Glutamatergic neuron (in vitro differentiated cells): Measurements from ENCODE around the gene SNX32. TPM values are rescaled to one million over a fixed set of nuclear protein-coding genes. Genes with fewer than 3 reads are reported as not detected.
A peak's percentile ranks its signal among the peaks of the same experiment; 100 is the strongest.

Experiments
- DNase-seq: peaks from one replicate; pipeline ENCODE4 v3.0.0; 2022
- H3K27ac Mint-ChIP-seq: one replicate; pipeline ENCODE4 v1.8.0; 2020; ENCODE audit warnings: mild to moderate bottlenecking, mixed read lengths, inconsistent platforms; ENCODE audit not compliant: unreplicated experiment
- H3K27me3 Mint-ChIP-seq: one replicate; pipeline ENCODE4 v1.8.0; 2020; ENCODE audit warnings: mild to moderate bottlenecking, moderate library complexity, mixed read lengths, inconsistent platforms; ENCODE audit not compliant: unreplicated experiment
- H3K36me3 Mint-ChIP-seq: one replicate; pipeline ENCODE4 v1.8.0; 2020; ENCODE audit warnings: mild to moderate bottlenecking, mixed read lengths, inconsistent platforms; ENCODE audit not compliant: unreplicated experiment
- H3K4me1 Mint-ChIP-seq: one replicate; pipeline ENCODE4 v1.8.0; 2020; ENCODE audit warnings: mild to moderate bottlenecking, low read depth, mixed read lengths, inconsistent platforms; ENCODE audit not compliant: unreplicated experiment
- H3K4me3 Mint-ChIP-seq: one replicate; pipeline ENCODE4 v1.8.0; 2020; ENCODE audit warnings: mild to moderate bottlenecking, mixed read lengths, inconsistent platforms; ENCODE audit not compliant: unreplicated experiment
- H3K9me3 Mint-ChIP-seq: one replicate; pipeline ENCODE4 v1.8.0; 2020; ENCODE audit warnings: mild to moderate bottlenecking, moderate library complexity, mixed read lengths, inconsistent platforms; ENCODE audit not compliant: unreplicated experiment
- total RNA-seq: library from RNA; stranded (reverse); fragmentation: NEBNext Ultra II Directional; extraction: Animal tissue kit (Norgen Biotek cat#: 25700); gene quantifications from one replicate; pipeline ENCODE4 v1.2.1, GENCODE V29; 2021; ENCODE audit not compliant: unreplicated experiment
- TF ChIP-seq, protein P1 (sequence below): fragments of 200-600 bp; sonication (generic); IDR thresholded peaks from one replicate; pipeline ENCODE4 v1.5.0; 2021; ENCODE audit not compliant: partially characterized antibody, unreplicated experiment

Gene SNX32
- total RNA-seq, 1 donor from 2014 or later = 14.7 TPM

GRCh38 chr11:65857500-65857852 is 23.7 kb downstream of the SNX32 start:
- H3K4me3 Mint-ChIP-seq = peak overlapping the region; percentile 96
- peaks cover under 1% of the 10 kb centered on the region for H3K36me3 Mint-ChIP-seq
- no peak for DNase-seq
- peaks cover 16% of the 10 kb centered on the region for H3K4me1 Mint-ChIP-seq
- no peak overlapping the region for H3K27ac Mint-ChIP-seq
- peaks cover 35% of the 10 kb centered on the region for H3K9me3 Mint-ChIP-seq
- H3K27me3 Mint-ChIP-seq = peaks cover 34% of the 10 kb centered on the region
- TF ChIP-seq, protein P1, sequence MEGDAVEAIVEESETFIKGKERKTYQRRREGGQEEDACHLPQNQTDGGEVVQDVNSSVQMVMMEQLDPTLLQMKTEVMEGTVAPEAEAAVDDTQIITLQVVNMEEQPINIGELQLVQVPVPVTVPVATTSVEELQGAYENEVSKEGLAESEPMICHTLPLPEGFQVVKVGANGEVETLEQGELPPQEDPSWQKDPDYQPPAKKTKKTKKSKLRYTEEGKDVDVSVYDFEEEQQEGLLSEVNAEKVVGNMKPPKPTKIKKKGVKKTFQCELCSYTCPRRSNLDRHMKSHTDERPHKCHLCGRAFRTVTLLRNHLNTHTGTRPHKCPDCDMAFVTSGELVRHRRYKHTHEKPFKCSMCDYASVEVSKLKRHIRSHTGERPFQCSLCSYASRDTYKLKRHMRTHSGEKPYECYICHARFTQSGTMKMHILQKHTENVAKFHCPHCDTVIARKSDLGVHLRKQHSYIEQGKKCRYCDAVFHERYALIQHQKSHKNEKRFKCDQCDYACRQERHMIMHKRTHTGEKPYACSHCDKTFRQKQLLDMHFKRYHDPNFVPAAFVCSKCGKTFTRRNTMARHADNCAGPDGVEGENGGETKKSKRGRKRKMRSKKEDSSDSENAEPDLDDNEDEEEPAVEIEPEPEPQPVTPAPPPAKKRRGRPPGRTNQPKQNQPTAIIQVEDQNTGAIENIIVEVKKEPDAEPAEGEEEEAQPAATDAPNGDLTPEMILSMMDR = no peak

DNA sequence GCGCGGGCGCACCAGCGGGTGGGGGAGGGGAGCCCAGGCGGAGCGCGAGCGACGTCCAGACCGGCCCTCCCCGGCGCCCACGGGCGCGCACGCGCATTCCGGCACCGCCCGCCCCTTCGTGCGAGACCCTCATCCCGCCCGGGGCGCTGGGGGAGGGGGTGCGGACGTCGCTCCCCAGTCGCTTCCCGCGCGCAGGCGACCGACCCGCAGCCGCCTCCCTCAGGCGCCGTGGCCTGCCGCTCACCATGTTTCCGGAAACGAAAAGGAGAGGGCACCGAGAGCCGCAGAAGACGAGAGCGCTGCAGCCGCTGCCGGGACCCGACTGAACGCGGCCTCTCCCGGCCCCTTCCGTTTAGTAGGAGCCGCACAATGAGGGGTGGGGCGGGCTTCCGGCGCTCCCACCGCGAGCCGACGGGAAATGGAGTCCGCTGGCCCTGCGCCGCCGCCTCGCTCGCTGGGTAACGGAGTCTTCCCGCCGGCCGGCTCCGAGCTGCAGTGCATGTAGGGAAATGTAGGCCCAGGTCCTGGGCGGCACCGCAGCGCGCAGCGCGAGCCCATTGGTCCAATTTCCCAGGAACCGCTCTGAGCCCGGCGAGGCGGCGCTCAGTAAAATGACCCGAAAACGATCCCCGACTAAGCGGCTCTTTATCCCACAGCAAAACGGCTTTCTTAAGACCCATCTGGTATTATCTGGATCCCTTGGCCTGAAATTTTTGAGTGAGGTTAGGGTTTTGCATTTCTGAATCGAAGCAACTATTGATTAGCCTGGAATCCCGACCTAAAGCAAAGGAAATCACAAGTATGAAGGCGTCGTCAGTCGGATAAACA is 24.3 kb downstream of the SNX32 start, which contains the start of gene CFL1:
Gene CFL1, minus strand, starts transcription at position 328 of the 828 bp plus-strand sequence. Its CDS starts 81 bp downstream, at position 247.
- H3K27ac Mint-ChIP-seq = peak within 1 kb of the TSS; percentile 98
- peak; percentile 98 for DNase-seq
- peaks cover 16% of the 10 kb centered on the region for H3K4me1 Mint-ChIP-seq
- peaks cover 38% of the 10 kb centered on the region for H3K9me3 Mint-ChIP-seq
- peaks cover 4% of the 10 kb centered on the region for H3K36me3 Mint-ChIP-seq
- peak within 1 kb of the TSS; percentile 98 for H3K4me3 Mint-ChIP-seq
- peaks cover 36% of the 10 kb centered on the region for H3K27me3 Mint-ChIP-seq
- TF ChIP-seq, protein P1 = no peak

DNA sequence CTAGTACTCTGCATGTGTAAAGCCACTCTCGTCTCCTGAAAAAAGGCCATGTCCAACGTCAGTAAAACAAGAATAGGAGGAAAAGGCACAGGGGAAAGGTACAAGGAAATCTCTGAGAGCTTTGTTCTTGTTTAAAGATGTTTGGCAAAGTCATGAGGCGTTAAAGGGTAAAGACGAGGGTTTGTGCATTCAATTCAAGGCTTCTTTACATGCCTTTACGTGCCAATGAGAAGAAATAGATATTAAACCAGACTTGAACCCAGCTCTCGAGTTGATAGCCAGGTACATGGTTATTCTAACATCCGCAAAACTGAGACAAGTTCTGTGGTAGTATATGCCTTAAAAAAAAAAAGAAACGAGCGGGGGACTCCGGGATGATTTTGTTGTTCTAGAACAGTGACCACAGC is 24.9 kb downstream of the SNX32 start:
- TF ChIP-seq, protein P1 = no peak
- Mint-ChIP-seq H3K27ac (peak overlapping the region; percentile 98), H3K4me1 (peaks cover 16% of the 10 kb centered on the region), H3K4me3 (peak overlapping the region; percentile 98), H3K36me3 (peaks cover 4% of the 10 kb centered on the region), H3K9me3 (peaks cover 38% of the 10 kb centered on the region), H3K27me3 (peaks cover 36% of the 10 kb centered on the region)
- no peak for DNase-seq

DNA sequence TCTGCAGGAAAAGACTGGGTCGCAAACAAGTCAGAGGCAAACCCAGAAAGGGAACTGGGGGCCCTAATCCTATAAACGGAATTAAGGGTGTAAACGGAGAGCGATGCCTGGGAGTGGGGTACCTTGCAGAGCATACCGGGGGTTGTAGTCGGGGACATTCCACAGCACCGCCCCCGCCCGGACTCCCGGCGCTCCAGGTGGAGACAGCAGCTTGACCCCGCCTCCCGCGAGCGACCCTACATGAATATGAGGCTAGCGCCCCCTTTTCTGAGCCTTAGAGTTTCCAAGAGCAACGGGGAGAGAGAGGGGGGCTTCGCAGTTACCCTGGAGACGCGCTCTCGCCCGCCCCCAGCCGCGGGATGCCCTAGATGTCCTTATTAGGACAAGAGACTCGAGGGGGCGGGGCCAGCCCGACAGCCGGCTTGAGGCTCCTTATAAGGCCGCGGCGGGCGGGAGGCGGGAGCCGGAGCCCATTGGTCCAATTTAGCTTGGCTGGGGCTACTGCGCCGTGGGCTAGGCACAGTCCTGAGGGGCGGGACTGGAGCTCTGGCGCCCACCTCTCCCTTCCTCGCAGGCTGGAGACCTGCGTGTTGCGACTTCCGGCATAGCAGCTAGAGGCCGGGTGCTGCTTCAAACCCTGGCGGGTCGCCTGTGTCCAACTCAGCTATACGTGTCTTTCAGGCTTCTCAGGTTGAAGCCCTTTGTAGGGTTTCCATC is 25.5 kb downstream of the SNX32 start:
- H3K4me3 Mint-ChIP-seq = peak overlapping the region; percentile 98
- H3K36me3 Mint-ChIP-seq = peaks cover 4% of the 10 kb centered on the region
- TF ChIP-seq, protein P1 = no peak
- H3K27ac Mint-ChIP-seq = peak overlapping the region; percentile 99
- H3K4me1 Mint-ChIP-seq = peaks cover 16% of the 10 kb centered on the region
- DNase-seq = peak; percentile 99
- H3K9me3 Mint-ChIP-seq = peaks cover 35% of the 10 kb centered on the region
- peaks cover 36% of the 10 kb centered on the region for H3K27me3 Mint-ChIP-seq
